ENCODE results near the gene WBP2. TPM values are rescaled to one million over a fixed set of nuclear protein-coding genes. Genes with fewer than 3 reads are reported as not detected.

The WBP2 gene
- total and polyA plus RNA-seq, 2 of the 13 experiments (the other 11 are each of a cell fraction or from before 2014, with no cell fraction given) = 29.2 to 29.5 TPM

DNA sequence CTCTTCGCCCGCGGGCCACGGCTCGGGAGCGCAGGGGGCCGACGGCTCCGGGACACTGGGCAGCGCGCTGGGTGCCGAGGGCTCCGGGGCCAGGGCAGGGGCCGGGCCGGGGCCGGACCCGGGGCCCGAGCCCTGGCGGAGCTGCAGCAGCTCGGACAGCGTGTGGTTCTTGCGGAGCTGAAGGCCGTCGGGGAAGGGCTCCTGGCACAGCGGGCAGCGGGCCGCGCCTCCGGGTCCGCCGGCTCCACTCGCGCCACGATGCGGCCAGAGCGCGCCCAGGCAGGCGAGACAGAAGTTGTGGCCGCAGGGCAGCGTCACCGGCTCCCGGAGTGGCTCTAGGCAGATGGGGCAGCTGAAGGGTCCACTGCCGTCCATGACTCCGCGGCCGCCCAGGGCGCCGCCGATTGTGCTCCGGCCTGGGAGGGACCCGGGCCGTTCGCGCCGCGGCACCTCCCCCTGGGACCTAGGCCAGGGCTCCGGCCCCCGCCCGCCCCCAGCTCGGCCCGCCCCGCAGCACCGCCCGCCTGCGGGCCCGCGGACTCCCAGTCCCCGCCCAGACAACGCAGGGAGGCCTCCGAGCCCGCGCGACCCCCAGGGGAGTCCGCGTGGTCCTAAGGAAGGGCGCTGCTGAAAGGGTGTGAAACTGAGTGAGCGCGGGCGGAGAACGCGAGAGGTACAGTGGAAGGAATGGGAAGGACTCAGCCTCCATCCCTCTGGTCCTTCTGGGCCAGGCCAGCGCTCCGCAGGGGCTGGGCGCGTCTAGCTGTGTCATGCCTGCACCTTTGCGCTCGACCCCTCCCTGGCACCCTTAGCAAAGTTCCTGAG is 23.3 kb upstream of the WBP2 start, which contains the start of gene TRIM47 (continued):
- TF ChIP-seq, protein P1, sequence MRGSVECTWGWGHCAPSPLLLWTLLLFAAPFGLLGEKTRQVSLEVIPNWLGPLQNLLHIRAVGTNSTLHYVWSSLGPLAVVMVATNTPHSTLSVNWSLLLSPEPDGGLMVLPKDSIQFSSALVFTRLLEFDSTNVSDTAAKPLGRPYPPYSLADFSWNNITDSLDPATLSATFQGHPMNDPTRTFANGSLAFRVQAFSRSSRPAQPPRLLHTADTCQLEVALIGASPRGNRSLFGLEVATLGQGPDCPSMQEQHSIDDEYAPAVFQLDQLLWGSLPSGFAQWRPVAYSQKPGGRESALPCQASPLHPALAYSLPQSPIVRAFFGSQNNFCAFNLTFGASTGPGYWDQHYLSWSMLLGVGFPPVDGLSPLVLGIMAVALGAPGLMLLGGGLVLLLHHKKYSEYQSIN (CRISPR knock-in tag; IDR thresholded peaks at IDR 0.05; ENCODE audit: borderline replicate concordance) = no peak
- peak; percentile 39; the same call in 1 of the 2 replicates for TF ChIP-seq HNRNPL (IDR thresholded peaks at IDR 0.05; ENCODE audit: low read depth, low read length)
- no peak for TF ChIP-seq FOXM1 (CRISPR knock-in tag; IDR thresholded peaks at IDR 0.05)
- TF ChIP-seq MEIS1 (CRISPR knock-in tag; IDR thresholded peaks at IDR 0.05; ENCODE audit: borderline replicate concordance) = peak; percentile 57
- TF ChIP-seq DNMT1 (CRISPR knock-in tag; IDR thresholded peaks at IDR 0.05) = no peak
- TF ChIP-seq KDM6A (CRISPR knock-in tag; IDR thresholded peaks at IDR 0.05; ENCODE audit: low read depth) = 0 out of 2 replicates have a peak, but pooled peaks have one; percentile 26
- TF ChIP-seq ZSCAN21 (CRISPR knock-in tag; IDR thresholded peaks at IDR 0.05; ENCODE audit: borderline replicate concordance) = no peak; the same call in 1 of the 2 replicates
- no peak; the same call in 1 of the 2 replicates for TF ChIP-seq ZBTB38 (CRISPR knock-in tag; IDR thresholded peaks at IDR 0.05)
- TF ChIP-seq ZNF138 (CRISPR knock-in tag; IDR thresholded peaks at IDR 0.05; ENCODE audit: low read depth) = 0 out of 2 replicates have a peak, but pooled peaks have one; percentile 27
- TF ChIP-seq SOX6 (IDR thresholded peaks at IDR 0.05) = no peak
- peak; percentile 51; the same call in 1 of the 2 replicates for TF ChIP-seq SOX6 (CRISPR knock-in tag; IDR thresholded peaks at IDR 0.05)
- peak; percentile 82; the same call in 1 of the 2 replicates for TF ChIP-seq SPEN (CRISPR knock-in tag; IDR thresholded peaks at IDR 0.05; ENCODE audit: low read depth)
- TF ChIP-seq GZF1 (CRISPR knock-in tag; IDR thresholded peaks at IDR 0.05) = no peak
- peak; percentile 46; the same call in 1 of the 2 replicates for TF ChIP-seq KAT8 (CRISPR knock-in tag; IDR thresholded peaks at IDR 0.05)
- TF ChIP-seq CBX5 (CRISPR knock-in tag; IDR thresholded peaks at IDR 0.05; ENCODE audit: borderline replicate concordance) = 0 out of 2 replicates have a peak, but pooled peaks have one; percentile 29
- no peak; the same call in 1 of the 2 replicates for TF ChIP-seq ZNF296 (CRISPR knock-in tag; conservative IDR thresholded peaks at IDR 0.05)
- no peak for TF ChIP-seq HIVEP1 (CRISPR knock-in tag; IDR thresholded peaks at IDR 0.05)
- 0 out of 2 replicates have a peak, but pooled peaks have one; percentile 20 for TF ChIP-seq REL (CRISPR knock-in tag; conservative IDR thresholded peaks at IDR 0.05)
- TF ChIP-seq, protein P2, sequence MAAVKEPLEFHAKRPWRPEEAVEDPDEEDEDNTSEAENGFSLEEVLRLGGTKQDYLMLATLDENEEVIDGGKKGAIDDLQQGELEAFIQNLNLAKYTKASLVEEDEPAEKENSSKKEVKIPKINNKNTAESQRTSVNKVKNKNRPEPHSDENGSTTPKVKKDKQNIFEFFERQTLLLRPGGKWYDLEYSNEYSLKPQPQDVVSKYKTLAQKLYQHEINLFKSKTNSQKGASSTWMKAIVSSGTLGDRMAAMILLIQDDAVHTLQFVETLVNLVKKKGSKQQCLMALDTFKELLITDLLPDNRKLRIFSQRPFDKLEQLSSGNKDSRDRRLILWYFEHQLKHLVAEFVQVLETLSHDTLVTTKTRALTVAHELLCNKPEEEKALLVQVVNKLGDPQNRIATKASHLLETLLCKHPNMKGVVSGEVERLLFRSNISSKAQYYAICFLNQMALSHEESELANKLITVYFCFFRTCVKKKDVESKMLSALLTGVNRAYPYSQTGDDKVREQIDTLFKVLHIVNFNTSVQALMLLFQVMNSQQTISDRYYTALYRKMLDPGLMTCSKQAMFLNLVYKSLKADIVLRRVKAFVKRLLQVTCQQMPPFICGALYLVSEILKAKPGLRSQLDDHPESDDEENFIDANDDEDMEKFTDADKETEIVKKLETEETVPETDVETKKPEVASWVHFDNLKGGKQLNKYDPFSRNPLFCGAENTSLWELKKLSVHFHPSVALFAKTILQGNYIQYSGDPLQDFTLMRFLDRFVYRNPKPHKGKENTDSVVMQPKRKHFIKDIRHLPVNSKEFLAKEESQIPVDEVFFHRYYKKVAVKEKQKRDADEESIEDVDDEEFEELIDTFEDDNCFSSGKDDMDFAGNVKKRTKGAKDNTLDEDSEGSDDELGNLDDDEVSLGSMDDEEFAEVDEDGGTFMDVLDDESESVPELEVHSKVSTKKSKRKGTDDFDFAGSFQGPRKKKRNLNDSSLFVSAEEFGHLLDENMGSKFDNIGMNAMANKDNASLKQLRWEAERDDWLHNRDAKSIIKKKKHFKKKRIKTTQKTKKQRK (IDR thresholded peaks at IDR 0.05; ENCODE audit: low read length) = no peak
- no peak for TF ChIP-seq SMARCE1 (IDR thresholded peaks at IDR 0.05; ENCODE audit: borderline replicate concordance)
- TF ChIP-seq TBX2 (CRISPR knock-in tag; IDR thresholded peaks at IDR 0.05; ENCODE audit: borderline replicate concordance) = peak; percentile 51
- peak; percentile 49 for TF ChIP-seq AGO2 (optimal IDR thresholded peaks at IDR 0.05; ENCODE audit: low read depth, low read length)
- TF ChIP-seq PAF1 (CRISPR knock-in tag; IDR thresholded peaks at IDR 0.05) = no peak
- no peak for TF ChIP-seq HMG20B (CRISPR knock-in tag; conservative IDR thresholded peaks at IDR 0.05)
- TF ChIP-seq ERF (CRISPR knock-in tag; IDR thresholded peaks at IDR 0.05) = peak; percentile 81

Measured in HepG2 (cell line).